SIG-M5 (cell line): Measurements from ENCODE around the gene HMGN3.
"Not testable (repeated sequence)": the region's sequence is repeated elsewhere in the genome, so short reads cannot be mapped to it uniquely, and the experiment has no call there.

ENCODE experiments used
- DNase-seq: peaks from one replicate; lab custom pipeline; 2025; lab: John Stamatoyannopoulos, UW

Gene HMGN3

DNA sequence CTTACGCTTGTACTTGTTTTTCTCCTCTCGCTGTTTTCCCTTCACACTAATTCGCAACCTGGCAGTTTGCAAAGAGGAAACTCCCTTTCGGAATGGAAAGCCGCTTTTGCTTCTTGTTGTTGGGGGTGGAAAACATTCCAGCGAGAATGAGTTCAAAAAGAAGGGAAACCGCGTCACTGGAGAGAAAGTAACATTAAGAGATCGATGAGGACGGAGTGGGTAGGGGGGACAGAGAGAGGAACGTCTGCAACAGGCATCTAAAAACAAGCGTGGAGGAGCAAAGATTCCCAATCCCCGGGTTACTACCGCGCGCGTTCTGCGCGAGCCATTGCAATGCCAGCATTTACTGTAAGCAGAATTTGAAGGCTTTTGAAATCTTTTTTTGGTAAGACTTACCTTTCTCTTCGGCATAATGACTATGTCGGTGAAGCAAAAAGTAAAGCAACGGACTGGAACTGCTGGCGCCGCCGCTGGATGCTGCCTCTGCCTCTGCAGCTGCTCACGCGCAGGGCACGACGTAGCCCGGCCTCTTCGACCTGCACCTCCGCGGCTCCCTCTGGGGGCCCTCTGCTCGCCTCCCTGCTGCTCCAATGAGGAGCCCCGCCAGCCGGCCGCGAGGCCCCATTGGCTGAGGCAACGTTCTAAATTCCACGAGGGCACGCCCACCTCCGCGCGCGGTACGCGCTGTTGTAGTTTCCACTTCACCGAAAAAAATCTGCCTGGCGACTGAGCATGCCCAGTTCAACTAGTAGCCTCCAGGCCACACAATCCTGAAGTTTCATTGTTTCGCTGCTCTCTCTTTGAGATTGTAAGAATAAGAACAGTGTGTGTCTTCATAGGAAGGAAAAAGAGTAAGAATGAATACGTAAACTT lies at the start of gene HMGN3:
TSS of gene HMGN3 (minus strand) at position 533 of the 873 bp plus-strand sequence.
- DNase-seq, result peak; percentile 27

DNA sequence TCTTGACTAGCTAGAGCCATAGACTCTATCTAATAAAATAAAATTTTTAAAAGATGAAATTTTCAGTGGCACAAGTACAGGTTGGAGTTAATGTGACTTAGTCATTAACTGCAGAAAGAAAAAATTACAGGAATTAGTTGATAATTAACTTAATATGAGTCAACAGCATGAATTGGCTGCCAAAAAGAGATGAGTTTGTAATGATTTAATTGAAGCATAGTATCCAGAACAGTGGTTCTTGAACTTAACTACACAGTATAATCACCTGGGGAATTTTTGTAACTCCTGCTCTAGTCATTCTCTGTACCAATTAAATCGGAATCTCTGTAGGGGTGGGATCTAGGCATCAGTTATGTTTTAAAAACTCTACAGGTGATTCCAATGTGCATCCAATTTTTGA lies 46.3 kb upstream of the HMGN3 start:
- DNase-seq, result no peak

DNA sequence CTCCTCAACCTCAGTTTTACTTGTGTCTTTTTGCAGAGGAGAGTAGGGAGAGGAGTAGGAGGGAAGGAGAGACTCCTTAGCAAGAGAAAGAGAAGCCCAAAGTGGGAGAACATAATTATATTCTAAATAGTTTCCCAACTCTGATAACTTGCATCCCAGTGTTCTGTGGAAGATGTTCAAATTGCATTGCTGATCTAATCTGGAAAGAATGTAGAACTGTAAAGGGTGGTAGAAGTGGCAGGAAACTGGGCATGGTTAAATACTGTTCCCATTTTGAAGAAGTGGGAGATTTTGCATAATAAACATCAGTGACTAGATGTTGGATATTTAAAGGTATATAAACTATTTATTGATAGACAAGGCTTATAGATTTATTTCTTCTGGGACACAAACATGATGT lies 42.6 kb upstream of the HMGN3 start:
- DNase-seq, result no peak

DNA sequence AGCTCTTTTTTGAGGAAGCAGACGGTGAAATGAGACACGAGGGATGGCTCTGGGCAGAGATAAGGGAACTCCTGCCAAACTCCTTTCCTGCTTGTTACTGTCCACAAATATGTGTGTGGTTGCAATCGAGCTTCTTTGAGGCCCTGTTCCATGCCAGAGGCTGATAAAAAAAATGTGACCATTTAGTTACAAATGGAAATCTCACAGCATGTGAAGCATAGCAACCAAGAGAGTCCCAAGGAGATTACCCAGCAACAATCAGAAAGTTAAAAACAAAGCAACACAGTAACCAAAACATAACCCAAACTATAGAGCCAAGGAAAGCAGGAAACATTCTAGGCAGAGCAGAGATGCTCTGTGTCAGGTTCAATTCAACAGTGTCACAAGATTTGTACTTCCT lies 35.4 kb upstream of the HMGN3 start:
- no peak for DNase-seq

- DNase-seq, result no peak
Measured at GRCh38 chr6:79267128-79267527, 32.6 kb upstream of the HMGN3 start.

- DNase-seq, result no peak
Measured at GRCh38 chr6:79266051-79266450, 31.6 kb upstream of the HMGN3 start.

GRCh38 chr6:79263359-79263758 lies 28.9 kb upstream of the HMGN3 start:
- DNase-seq, result no peak

DNA sequence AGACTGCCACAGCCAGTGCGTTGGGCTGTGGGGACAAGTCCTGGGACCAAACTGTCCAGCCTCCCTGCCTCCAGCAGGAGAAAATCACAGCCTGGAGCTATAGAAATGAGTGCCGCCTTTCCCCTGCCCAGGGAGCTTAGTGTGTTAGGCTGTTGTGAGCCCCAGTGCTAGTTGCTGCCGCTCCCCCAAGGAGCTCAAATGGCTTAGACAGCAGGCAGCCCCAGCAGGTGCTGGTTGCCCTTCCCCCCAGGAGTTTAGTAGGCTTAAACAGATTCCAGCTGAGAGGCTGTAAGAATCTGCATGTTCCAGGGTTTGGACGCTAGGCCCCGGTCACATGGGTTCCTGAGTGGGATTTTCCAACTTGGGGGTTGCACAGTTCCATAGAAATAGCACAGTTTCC lies 27.2 kb upstream of the HMGN3 start:
- no peak for DNase-seq

GRCh38 chr6:79260772-79261171 lies 26.3 kb upstream of the HMGN3 start:
- DNase-seq, result no peak

DNA sequence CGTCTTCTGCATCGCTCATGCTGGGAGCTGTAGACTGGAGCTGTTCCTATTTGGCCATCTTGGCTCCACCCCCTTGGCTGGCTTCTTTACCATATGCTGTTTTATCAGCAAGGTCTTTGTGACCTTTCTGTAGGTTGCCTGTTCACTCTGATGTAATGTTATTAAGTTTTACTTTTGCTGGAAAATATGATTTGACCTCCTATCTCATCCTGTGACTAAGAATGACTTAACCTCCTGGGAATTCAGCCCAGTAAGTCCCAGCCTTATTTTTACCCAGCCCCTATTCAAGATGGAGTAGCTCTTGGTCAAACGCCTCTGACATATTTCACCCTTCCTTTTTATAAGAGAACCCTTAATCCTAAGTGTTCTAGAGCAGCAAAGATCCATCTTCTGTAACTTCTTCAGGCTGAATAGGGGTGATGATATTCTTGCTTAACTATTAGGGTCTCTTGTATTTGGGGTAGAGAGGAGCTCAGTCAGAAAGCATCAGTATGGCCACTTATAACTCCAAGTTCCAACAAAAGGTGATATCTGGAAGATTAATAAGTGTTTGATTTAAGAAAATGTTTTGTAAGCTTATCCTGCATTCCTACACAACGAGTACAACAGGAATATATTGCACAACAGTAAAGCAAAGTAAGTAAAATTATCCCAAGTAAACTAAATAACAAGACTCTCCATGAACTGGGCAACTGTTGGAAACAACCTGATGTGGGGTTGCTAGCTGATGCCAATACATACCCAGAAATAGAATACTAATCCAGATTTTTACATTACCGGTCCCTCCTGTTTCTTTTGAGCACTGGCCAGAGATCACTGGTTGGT lies 23.1 kb upstream of the HMGN3 start:
- DNase-seq, result no peak

DNA sequence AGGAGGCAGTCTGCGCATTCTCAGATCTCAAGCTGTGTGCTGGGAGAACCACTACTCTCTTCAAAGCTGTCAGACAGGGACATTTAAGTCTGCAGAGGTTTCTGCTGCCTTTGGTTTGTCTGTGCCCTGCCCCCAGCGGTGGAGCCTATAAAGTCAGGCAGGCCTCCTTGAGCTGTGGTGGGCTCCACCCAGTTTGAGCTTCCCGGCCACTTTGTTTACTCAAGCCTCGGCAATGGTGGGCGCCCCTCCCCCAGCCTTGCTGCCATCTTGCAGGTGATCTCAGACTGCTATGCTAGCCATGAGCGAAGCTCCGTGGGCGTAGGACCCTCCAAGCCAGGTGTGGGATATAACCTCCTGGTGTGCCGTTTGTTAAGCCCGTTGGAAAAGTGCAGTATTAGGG lies 22.3 kb upstream of the HMGN3 start:
- not testable (repeated sequence) for DNase-seq

DNA sequence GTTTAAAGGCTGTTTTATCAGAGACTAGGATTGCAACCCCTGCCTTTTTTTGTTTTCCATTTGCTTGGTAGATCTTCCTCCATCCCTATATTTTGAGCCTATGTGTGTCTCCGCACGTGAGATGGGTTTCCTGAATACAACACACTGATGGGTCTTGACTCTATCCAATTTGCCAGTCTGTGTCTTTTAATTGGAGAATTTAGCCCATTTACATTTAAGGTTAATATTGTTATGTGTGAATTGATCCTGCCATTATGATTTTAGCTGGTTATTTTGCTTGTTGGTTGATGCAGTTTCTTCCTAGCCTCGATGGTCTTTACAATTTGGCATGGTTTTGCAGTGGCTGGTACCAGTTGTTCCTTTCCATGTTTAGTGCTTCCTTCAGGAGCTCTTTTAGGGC lies 20.6 kb upstream of the HMGN3 start:
- DNase-seq, result not testable (repeated sequence)

DNA sequence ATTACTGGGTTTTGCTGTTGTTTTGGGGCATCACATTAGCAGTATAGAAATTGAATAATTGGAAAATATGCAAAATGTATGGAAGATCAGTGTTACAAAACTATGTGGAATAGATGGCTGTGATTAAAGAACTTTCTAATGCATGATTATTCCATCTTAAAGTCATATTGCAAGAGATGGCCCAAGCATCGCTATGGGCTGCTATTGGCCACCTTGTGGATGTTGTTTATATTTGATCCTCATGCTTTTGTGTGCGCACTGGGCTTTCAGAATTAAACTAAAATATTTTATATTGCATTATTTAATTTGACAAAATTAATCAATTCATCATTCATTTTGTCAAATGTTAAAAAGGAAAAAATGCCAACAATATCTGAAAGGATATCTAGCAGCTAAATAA lies 16.1 kb upstream of the HMGN3 start:
- DNase-seq, result no peak

- no peak for DNase-seq
Measured at GRCh38 chr6:79250107-79250514, 15.6 kb upstream of the HMGN3 start.

DNA sequence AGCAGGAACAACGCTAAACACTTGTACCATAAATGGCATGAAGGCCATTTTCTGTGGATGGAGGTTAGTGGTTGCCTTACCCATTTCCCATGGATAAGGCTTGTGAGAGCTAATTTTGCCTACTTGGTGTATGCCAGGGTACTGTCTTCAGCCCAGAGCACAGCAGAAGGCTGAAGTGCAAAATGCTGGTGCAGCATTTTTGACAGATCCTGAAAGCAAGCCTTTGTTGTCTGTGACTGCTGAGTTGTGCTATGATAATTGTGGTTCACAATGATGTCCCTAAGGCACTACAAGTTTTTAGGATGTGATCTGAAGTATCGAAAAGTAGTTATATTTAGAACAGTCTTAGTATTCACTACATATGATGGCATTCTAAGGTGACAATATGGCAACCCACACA lies 14.7 kb upstream of the HMGN3 start:
- DNase-seq, result no peak

DNA sequence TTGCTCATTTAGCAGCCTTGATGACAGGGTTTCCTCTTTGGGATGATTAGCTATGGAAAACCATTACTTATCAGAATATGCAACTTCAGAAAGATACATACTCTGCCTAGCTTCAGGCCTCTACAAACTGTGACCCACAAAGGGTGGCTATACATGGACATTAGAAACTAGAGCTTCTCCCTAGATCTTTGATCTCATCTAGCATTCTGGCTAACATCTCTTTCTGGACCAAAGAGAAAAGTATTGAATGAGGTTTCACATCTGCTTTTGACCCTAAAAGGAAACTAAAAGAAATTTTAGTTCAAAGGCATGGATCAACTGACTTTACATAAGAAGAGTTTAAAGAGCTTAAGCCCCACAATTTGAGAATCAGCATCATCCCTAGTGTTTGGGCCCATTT lies 12.4 kb upstream of the HMGN3 start:
- DNase-seq, result no peak

GRCh38 chr6:79241228-79241627 lies 6.7 kb upstream of the HMGN3 start:
- DNase-seq, result no peak

GRCh38 chr6:79240509-79240908 lies 6.0 kb upstream of the HMGN3 start:
- DNase-seq, result no peak

- DNase-seq, result no peak
Measured at GRCh38 chr6:79239536-79240168, 5.2 kb upstream of the HMGN3 start.

DNA sequence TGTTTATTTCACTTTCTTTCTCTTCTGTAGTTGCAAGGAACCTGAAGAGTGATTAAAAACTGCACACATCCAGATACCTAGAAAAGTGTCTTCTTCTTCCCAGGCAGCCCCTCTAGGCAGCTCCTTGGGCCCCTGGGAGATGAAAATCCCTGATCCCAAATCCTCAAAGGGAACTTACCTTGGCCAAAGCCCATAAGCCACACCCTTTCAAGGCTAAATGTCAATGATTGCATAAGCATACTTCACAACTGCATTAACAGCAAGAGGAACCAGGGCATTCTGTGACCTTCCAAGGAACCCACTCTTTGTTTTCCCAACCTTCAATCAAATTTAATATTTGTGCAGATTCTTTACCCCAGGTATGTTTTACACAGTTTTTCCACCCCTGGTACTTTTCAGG lies 4.4 kb upstream of the HMGN3 start:
- DNase-seq, result no peak

GRCh38 chr6:79236711-79237110 lies 2.2 kb upstream of the HMGN3 start:
- DNase-seq, result no peak

GRCh38 chr6:79233611-79234149 lies 802 bp downstream of the HMGN3 start:
- peak; percentile 31 for DNase-seq
